Tibial nerve (tissue), 4 donors: ENCODE results near the gene CARD16. TPM values are rescaled to one million over a fixed set of nuclear protein-coding genes. Genes with fewer than 3 reads are reported as not detected.
A peak's percentile ranks its signal among the peaks of the same experiment; 100 is the strongest.
"Not testable (repeated sequence)": the region's sequence is repeated elsewhere in the genome, so short reads cannot be mapped to it uniquely, and the experiment has no call there.

Experiments
- DNase-seq, 2 donors: peaks; one replicate each; pipeline ENCODE4 v3.0.0-alpha.2; 2019; ENCODE audit warnings: low spot score in 2 of 2
- H3K27ac ChIP-seq, 4 donors: fragments of 200-600 bp; sonication (generic) in 3 of 4; one replicate each; pipeline ENCODE4 v1.5.1; 2017 to 2019; ENCODE audit warnings: mild to moderate bottlenecking in 1 of 4
- H3K27me3 ChIP-seq, 2 donors: fragments of 200-600 bp; sonication (generic) in 1 of 2; one replicate each; pipeline versions ENCODE4 v1.5.1 to v1.6.0; 2017 to 2019
- H3K36me3 ChIP-seq, 3 donors: fragments of 200-600 bp; sonication (generic); one replicate each; pipeline ENCODE4 v1.5.1; 2018 to 2019
- H3K4me1 ChIP-seq, 4 donors: fragments of 200-600 bp; sonication (generic) in 3 of 4; one replicate each; pipeline ENCODE4 v1.5.1; 2017 to 2019
- H3K4me3 ChIP-seq, 4 donors: fragments of 200-600 bp; sonication (generic) in 3 of 4; one replicate each; pipeline ENCODE4 v1.5.1; 2017 to 2019; ENCODE audit warnings: mild to moderate bottlenecking in 1 of 4, moderate library complexity in 1 of 4
- H3K9me3 ChIP-seq, 4 donors: fragments of 200-600 bp; sonication (generic) in 3 of 4; one replicate each; pipeline ENCODE4 v1.5.1; 2017 to 2019
- CTCF ChIP-seq, 5 experiments: fragments of 200-600 bp in 3 of 5; fragments of 450-650 bp in 2 of 5; sonication (generic) in 3 of 5; IDR thresholded peaks; one replicate each; pipeline ENCODE4 v1.5.1; 2016 to 2019; ENCODE audit warnings: antibody characterized with exemption in 5 of 5, mild to moderate bottlenecking in 3 of 5, moderate library complexity in 2 of 5
- EP300 ChIP-seq, 2 donors: sonication (generic); formaldehyde crosslinking; IDR thresholded peaks; one replicate each; pipeline ENCODE4 v1.6.1; 2017; ENCODE audit warnings: antibody characterized with exemption in 2 of 2, mild to moderate bottlenecking in 1 of 2
- POLR2A ChIP-seq, 2 donors: fragments of 450-650 bp; IDR thresholded peaks; one replicate each; pipeline ENCODE4 v1.6.1; 2017; ENCODE audit warnings: antibody characterized with exemption in 2 of 2, mild to moderate bottlenecking in 2 of 2, moderate library complexity in 2 of 2
- WGBS, 2 donors: methylation state at CpG; one replicate each; pipeline ENCODE4 v1.1.5; 2018; 5-methylcytosine and 5-hydroxymethylcytosine counted together
- total RNA-seq, 4 donors: library from RNA; depleted of rRNA; stranded (reverse); fragments of >200 nt; gene quantifications; one replicate each; pipeline ENCODE4 v1.1.0, GENCODE V29; 2016

The CARD16 gene
- total RNA-seq, 4 donors from 2014 or later, result 1.5 to 21.6 (median 17.1) TPM

- no peak for TF ChIP-seq CTCF (IDR thresholded peaks at IDR 0.05)
- TF ChIP-seq EP300 (IDR thresholded peaks at IDR 0.05), result peak in 1 of 2 donors; percentile 81
- peak in 1 of 2 donors; percentile 27 for TF ChIP-seq POLR2A (IDR thresholded peaks at IDR 0.05)
- peak within 1 kb of the TSS; percentile 44 to 79 (median 68) for H3K27ac ChIP-seq
- WGBS, 2 donors, result 8 to 16% methylated on average over 3 of the region's 3 CpGs
- no peaks in the 10 kb centered on the region for H3K27me3 ChIP-seq
- H3K4me3 ChIP-seq, result peak within 1 kb of the TSS; percentile 15 to 48 (median 32)
- peak in 1 of 2 donors; percentile 55 for DNase-seq
- H3K36me3 ChIP-seq, result peaks cover 0 to 13% (median 0%) of the 10 kb centered on the region in 3 donors
- H3K9me3 ChIP-seq, result peaks cover 0 to 5% (median 0%) of the 10 kb centered on the region in 4 donors
- peaks cover 0 to 21% (median 0%) of the 10 kb centered on the region in 4 donors for H3K4me1 ChIP-seq
Observed at GRCh38 chr11:105034813-105035620, 10.1 kb downstream of the CARD16 start, which contains the start of gene CASP1. Gene CASP1 (minus strand): TSS chr11:105035144. CDS start chr11:105035113, 31 bp downstream.

- 66 to 69% methylated on average over 2 of the region's 2 CpGs for WGBS, 2 donors
- H3K9me3 ChIP-seq, H3K27me3 ChIP-seq, DNase-seq: not testable (repeated sequence)
- peak overlapping the region; percentile 15 to 48 (median 32) for H3K4me3 ChIP-seq
- H3K4me1 ChIP-seq, result peaks cover 0 to 21% (median 0%) of the 10 kb centered on the region in 4 donors
- H3K27ac ChIP-seq, result peak overlapping the region; percentile 44 to 79 (median 68)
- H3K36me3 ChIP-seq, result peaks cover 0 to 19% (median 0%) of the 10 kb centered on the region in 3 donors
Observed at GRCh38 chr11:105034388-105034787, 10.7 kb downstream of the CARD16 start.

GRCh38 chr11:105033781-105034180 is 11.4 kb downstream of the CARD16 start:
- WGBS, 2 donors, result 77 to 83% methylated on average over 1 of the region's 1 CpG
- Histone ChIP-seq H3K36me3 (peaks cover 0 to 26% (median 0%) of the 10 kb centered on the region in 3 donors), H3K27me3 (no peaks in the 10 kb centered on the region), H3K27ac (peak overlapping the region in 3 of 4 donors; percentile 65 to 79 (median 72)), H3K9me3 (peaks cover 0 to 5% (median 0%) of the 10 kb centered on the region in 4 donors), H3K4me3 (peak overlapping the region in 3 of 4 donors; percentile 15 to 48 (median 44)), H3K4me1 (peaks cover 0 to 21% (median 0%) of the 10 kb centered on the region in 4 donors)
- DNase-seq, result no peak
- TF ChIP-seq POLR2A (IDR thresholded peaks at IDR 0.05) (no peak), EP300 (IDR thresholded peaks at IDR 0.05) (no peak)

- H3K4me3 ChIP-seq, result peak overlapping the region in 2 of 4 donors; percentile 44 to 48
- peaks cover 0 to 21% (median 0%) of the 10 kb centered on the region in 4 donors for H3K4me1 ChIP-seq
- H3K27ac ChIP-seq, result peak overlapping the region in 1 of 4 donors; percentile 72
- TF ChIP-seq CTCF (IDR thresholded peaks at IDR 0.05) (no peak), POLR2A (IDR thresholded peaks at IDR 0.05) (no peak), EP300 (IDR thresholded peaks at IDR 0.05) (no peak)
- WGBS, 2 donors, result 82 to 89% methylated on average over 3 of the region's 3 CpGs
- no peaks in the 10 kb centered on the region for H3K27me3 ChIP-seq
- peaks cover 0 to 30% (median 0%) of the 10 kb centered on the region in 3 donors for H3K36me3 ChIP-seq
- peaks cover 0 to 5% (median 0%) of the 10 kb centered on the region in 4 donors for H3K9me3 ChIP-seq
- DNase-seq, result no peak
Observed at GRCh38 chr11:105033343-105033742, 11.8 kb downstream of the CARD16 start.

GRCh38 chr11:105032495-105032894 is 12.6 kb downstream of the CARD16 start:
- Histone ChIP-seq H3K9me3 (peaks cover 0 to 4% (median 0%) of the 10 kb centered on the region in 4 donors), H3K4me3 (no peak overlapping the region), H3K27me3 (no peaks in the 10 kb centered on the region), H3K27ac (no peak overlapping the region), H3K4me1 (peaks cover 0 to 21% (median 0%) of the 10 kb centered on the region in 4 donors), H3K36me3 (peaks cover 0 to 37% (median 0%) of the 10 kb centered on the region in 3 donors)
- DNase-seq, result no peak
- WGBS, 2 donors, result 79 to 84% methylated on average over 2 of the region's 2 CpGs
- TF ChIP-seq POLR2A (IDR thresholded peaks at IDR 0.05) (no peak), EP300 (IDR thresholded peaks at IDR 0.05) (no peak), CTCF (IDR thresholded peaks at IDR 0.05) (no peak)

- TF ChIP-seq POLR2A (IDR thresholded peaks at IDR 0.05) (no peak), CTCF (IDR thresholded peaks at IDR 0.05) (no peak), EP300 (IDR thresholded peaks at IDR 0.05) (no peak)
- Histone ChIP-seq H3K9me3 (no peaks in the 10 kb centered on the region), H3K4me1 (no peaks in the 10 kb centered on the region), H3K36me3 (peaks cover 0 to 57% (median 2%) of the 10 kb centered on the region in 3 donors), H3K4me3 (no peak overlapping the region), H3K27me3 (no peaks in the 10 kb centered on the region), H3K27ac (no peak overlapping the region)
- 75 to 78% methylated on average over 3 of the region's 3 CpGs for WGBS, 2 donors
- DNase-seq, result no peak
Observed at GRCh38 chr11:105027678-105028077, 17.5 kb downstream of the CARD16 start.
